HG02763 (cell line): ENCODE measurements around the gene TBC1D22A.
"Not testable (repeated sequence)": the region's sequence is repeated elsewhere in the genome, so short reads cannot be mapped to it uniquely, and the experiment has no call there.

Experiments
- ATAC-seq: cut with Tn5 transposase; IDR thresholded peaks from one replicate; pipeline ENCODE4 v1.9.1; 2021; ENCODE audit warnings: mild to moderate bottlenecking, moderate library complexity; ENCODE audit not compliant: unreplicated experiment

Gene TBC1D22A

GRCh38 chr22:47169801-47170140, 407.3 kb downstream of the TBC1D22A start:
- no peak for ATAC-seq

- ATAC-seq, result not testable (repeated sequence)
Observed at GRCh38 chr22:47170511-47171440, 408.3 kb downstream of the TBC1D22A start.

- ATAC-seq, result no peak
Observed at GRCh38 chr22:47171441-47172221, 409.2 kb downstream of the TBC1D22A start.

GRCh38 chr22:47172771-47173534, 410.5 kb downstream of the TBC1D22A start:
- ATAC-seq, result no peak

- no peak for ATAC-seq
Observed at GRCh38 chr22:47173535-47174021, 411.1 kb downstream of the TBC1D22A start.

GRCh38 chr22:47174096-47174495, 411.6 kb downstream of the TBC1D22A start:
- ATAC-seq, result no peak

GRCh38 chr22:47174671-47175112, 412.2 kb downstream of the TBC1D22A start:
- no peak for ATAC-seq

GRCh38 chr22:47175151-47176025, 412.9 kb downstream of the TBC1D22A start:
- ATAC-seq, result no peak

- ATAC-seq, result no peak
Observed at GRCh38 chr22:47176026-47176389, 413.6 kb downstream of the TBC1D22A start.

- ATAC-seq, result no peak
Observed at GRCh38 chr22:47176573-47177333, 414.3 kb downstream of the TBC1D22A start.

- ATAC-seq, result no peak
Observed at GRCh38 chr22:47177334-47177815, 414.9 kb downstream of the TBC1D22A start.

GRCh38 chr22:47178339-47178738, 415.9 kb downstream of the TBC1D22A start:
- no peak for ATAC-seq

- no peak for ATAC-seq
Observed at GRCh38 chr22:47180796-47181195, 418.3 kb downstream of the TBC1D22A start.

- ATAC-seq, result no peak
Observed at GRCh38 chr22:47187176-47187957, 424.9 kb downstream of the TBC1D22A start.

GRCh38 chr22:47188261-47189055, 426.0 kb downstream of the TBC1D22A start:
- ATAC-seq, result no peak

- ATAC-seq, result no peak
Observed at GRCh38 chr22:47189056-47189916, 426.8 kb downstream of the TBC1D22A start.
